Esophagus squamous epithelium (tissue), 5 donors: Measurements from ENCODE around the gene ASB13. TPM values are rescaled to one million over a fixed set of nuclear protein-coding genes. Genes with fewer than 3 reads are reported as not detected.
A peak's percentile ranks its signal among the peaks of the same experiment; 100 is the strongest.
"Not testable (repeated sequence)": the region's sequence is repeated elsewhere in the genome, so short reads cannot be mapped to it uniquely, and the experiment has no call there.

Source experiments
- DNase-seq: peaks from one replicate; lab custom pipeline; 2025; lab: John Stamatoyannopoulos, UW
- H3K27ac ChIP-seq, 4 donors: fragments of 200-600 bp; sonication (generic); one replicate each; pipeline ENCODE4 v1.5.1; 2016 to 2019; ENCODE audit warnings: mild to moderate bottlenecking in 1 of 4
- H3K27me3 ChIP-seq, 4 donors: fragments of 200-600 bp; sonication (generic); 1 replicate in 3 of 4; 2 replicates in 1 of 4; pipeline versions ENCODE4 v1.5.1 to v1.6.0; 2017 to 2021; ENCODE audit warnings: antibody characterized with exemption in 1 of 4
- H3K36me3 ChIP-seq, 3 donors: fragments of 200-600 bp; sonication (generic); one replicate each; pipeline ENCODE4 v1.5.1; 2016 to 2019
- H3K4me1 ChIP-seq, 3 donors: fragments of 200-600 bp; sonication (generic); one replicate each; pipeline ENCODE4 v1.5.1; 2017 to 2019
- H3K4me3 ChIP-seq, 4 donors: fragments of 200-600 bp; sonication (generic); 1 replicate in 3 of 4; 2 replicates in 1 of 4; pipeline ENCODE4 v1.5.1; 2016 to 2019; ENCODE audit warnings: mild to moderate bottlenecking in 2 of 4, moderate library complexity in 1 of 4
- H3K9me3 ChIP-seq, 3 donors: fragments of 200-600 bp; sonication (generic); one replicate each; pipeline ENCODE4 v1.5.1; 2016 to 2019
- POLR2A ChIP-seq, 4 donors: fragments of 450-650 bp; IDR thresholded peaks; one replicate each; pipeline ENCODE4 v1.6.1; 2017; ENCODE audit warnings: antibody characterized with exemption in 4 of 4, mild to moderate bottlenecking in 4 of 4, moderate library complexity in 3 of 4
- WGBS, 2 donors: methylation state at CpG; one replicate each; pipeline ENCODE4 v1.1.5; 2018; 5-methylcytosine and 5-hydroxymethylcytosine counted together
- intact Hi-C: fragments of 100-400 bp; cut with DNase I; formaldehyde crosslinking; loops from one replicate; pipeline ENCODE4 v1.15.0; 2022
- total RNA-seq, 4 donors: library from RNA; depleted of rRNA; stranded (reverse); fragments of >200 nt; gene quantifications; one replicate each; pipeline ENCODE4 v1.1.0, GENCODE V29; 2016
- TF ChIP-seq, protein P1 (sequence below), 6 experiments: fragments of 450-650 bp in 4 of 6; fragments of 200-600 bp in 2 of 6; sonication (generic) in 2 of 6; IDR thresholded peaks; one replicate each; pipeline ENCODE4 v1.5.1; 2016 to 2019; ENCODE audit warnings: antibody characterized with exemption in 6 of 6, mild to moderate bottlenecking in 4 of 6, moderate library complexity in 4 of 6
- donor health status: DM: yes; HTN: yes; CAD: no.

Gene ASB13
- total RNA-seq, 4 donors from 2014 or later, result 9.6 to 29.0 (median 15.7) TPM

DNA sequence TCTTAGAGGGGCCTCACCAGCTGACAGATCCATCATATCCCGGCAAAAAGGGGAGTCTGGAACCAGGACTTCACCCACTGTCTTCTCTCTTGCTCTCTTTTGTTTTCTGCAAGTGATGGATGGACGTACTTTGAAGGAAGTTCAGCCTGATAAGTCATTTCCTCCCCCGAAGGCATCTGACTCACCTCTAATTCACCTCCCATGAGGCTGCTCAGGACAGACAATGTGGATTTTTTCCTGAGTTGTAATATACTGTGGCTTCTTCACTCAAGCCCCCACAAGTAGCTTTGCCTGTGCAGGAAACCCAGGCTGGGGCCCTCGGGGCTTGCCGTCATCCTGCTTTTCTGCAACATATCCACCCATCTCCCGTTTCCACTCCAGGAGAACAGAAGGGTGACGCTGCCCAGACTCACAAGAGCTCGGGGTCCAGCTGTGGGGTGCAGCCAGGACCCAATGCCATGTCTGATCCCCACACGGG lies 70.4 kb downstream of the ASB13 start:
- no peaks in the 10 kb centered on the region for H3K9me3 ChIP-seq
- no peak for DNase-seq
- peak overlapping the region; percentile 51 to 59 (median 56) for H3K27ac ChIP-seq
- TF ChIP-seq, protein P1, sequence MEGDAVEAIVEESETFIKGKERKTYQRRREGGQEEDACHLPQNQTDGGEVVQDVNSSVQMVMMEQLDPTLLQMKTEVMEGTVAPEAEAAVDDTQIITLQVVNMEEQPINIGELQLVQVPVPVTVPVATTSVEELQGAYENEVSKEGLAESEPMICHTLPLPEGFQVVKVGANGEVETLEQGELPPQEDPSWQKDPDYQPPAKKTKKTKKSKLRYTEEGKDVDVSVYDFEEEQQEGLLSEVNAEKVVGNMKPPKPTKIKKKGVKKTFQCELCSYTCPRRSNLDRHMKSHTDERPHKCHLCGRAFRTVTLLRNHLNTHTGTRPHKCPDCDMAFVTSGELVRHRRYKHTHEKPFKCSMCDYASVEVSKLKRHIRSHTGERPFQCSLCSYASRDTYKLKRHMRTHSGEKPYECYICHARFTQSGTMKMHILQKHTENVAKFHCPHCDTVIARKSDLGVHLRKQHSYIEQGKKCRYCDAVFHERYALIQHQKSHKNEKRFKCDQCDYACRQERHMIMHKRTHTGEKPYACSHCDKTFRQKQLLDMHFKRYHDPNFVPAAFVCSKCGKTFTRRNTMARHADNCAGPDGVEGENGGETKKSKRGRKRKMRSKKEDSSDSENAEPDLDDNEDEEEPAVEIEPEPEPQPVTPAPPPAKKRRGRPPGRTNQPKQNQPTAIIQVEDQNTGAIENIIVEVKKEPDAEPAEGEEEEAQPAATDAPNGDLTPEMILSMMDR (IDR thresholded peaks at IDR 0.05), result no peak
- TF ChIP-seq POLR2A (IDR thresholded peaks at IDR 0.05), result no peak
- WGBS, 2 donors, result 13 to 26% methylated on average over 3 to 8 of the region's 9 CpGs
- intact Hi-C loops, result no loop called here
- no peaks in the 10 kb centered on the region for H3K36me3 ChIP-seq
- H3K4me3 ChIP-seq, result no peak overlapping the region
- H3K27me3 ChIP-seq, result no peaks in the 10 kb centered on the region
- peaks cover 30 to 41% (median 34%) of the 10 kb centered on the region in 3 donors for H3K4me1 ChIP-seq

DNA sequence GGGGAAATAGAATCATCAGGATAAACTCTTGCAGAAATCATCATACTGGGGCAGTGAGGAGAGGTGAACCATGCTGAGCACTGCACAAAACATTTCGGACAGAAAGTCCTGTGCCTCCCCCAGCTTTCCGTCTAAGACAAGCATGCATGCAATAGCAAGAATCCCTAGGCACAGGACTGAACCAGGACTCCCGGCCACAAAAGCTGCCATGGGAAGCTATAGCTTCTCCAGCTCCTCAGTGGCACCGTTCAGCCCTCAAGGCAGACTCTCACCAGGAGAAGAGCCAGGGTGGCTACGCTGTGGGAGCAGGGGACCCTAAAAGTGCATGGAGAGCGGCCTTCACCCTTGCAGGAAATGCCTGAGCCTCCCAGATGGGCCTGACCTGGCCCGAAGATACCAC lies 70.8 kb downstream of the ASB13 start:
- DNase-seq, result no peak
- Histone ChIP-seq H3K4me1 (peaks cover 30 to 41% (median 34%) of the 10 kb centered on the region in 3 donors), H3K27ac (peak overlapping the region; percentile 51 to 59 (median 54)), H3K4me3 (no peak overlapping the region), H3K9me3 (no peaks in the 10 kb centered on the region), H3K36me3 (no peaks in the 10 kb centered on the region), H3K27me3 (no peaks in the 10 kb centered on the region)
- 26 to 49% methylated on average over 5 to 7 of the region's 7 CpGs for WGBS, 2 donors
- intact Hi-C loops, result no loop called here
- TF ChIP-seq POLR2A (IDR thresholded peaks at IDR 0.05), result no peak
- TF ChIP-seq, protein P1 (IDR thresholded peaks at IDR 0.05), result no peak

DNA sequence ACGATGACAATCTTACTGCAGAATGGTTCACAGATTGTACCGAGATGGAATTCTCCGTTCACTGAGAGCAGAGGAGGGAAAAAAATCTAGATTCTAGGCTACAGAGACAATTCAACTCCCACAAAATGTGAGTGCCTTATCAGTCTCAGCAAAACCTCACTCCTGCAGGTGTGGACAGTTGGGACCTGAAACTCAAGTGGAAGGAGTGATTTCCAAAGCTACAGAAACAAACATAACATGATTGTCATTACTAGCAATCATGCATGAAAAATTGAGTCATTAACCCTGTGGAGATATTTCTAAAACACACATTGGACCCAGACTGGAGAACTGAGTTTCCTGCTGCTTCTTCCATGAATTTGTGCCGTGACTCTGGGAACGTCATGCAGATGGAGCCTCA lies 71.3 kb downstream of the ASB13 start:
- peaks cover 30 to 45% (median 37%) of the 10 kb centered on the region in 3 donors for H3K4me1 ChIP-seq
- WGBS, 2 donors, result 46 to 54% methylated on average over 5 of the region's 5 CpGs
- no peaks in the 10 kb centered on the region for H3K27me3 ChIP-seq
- intact Hi-C loops, result no loop called here
- H3K4me3 ChIP-seq, result no peak overlapping the region
- DNase-seq, result no peak
- H3K27ac ChIP-seq, result peak overlapping the region; percentile 51 to 59 (median 54)
- no peaks in the 10 kb centered on the region for H3K36me3 ChIP-seq
- TF ChIP-seq, protein P1 (IDR thresholded peaks at IDR 0.05), result no peak
- no peak for TF ChIP-seq POLR2A (IDR thresholded peaks at IDR 0.05)
- H3K9me3 ChIP-seq, result no peaks in the 10 kb centered on the region

DNA sequence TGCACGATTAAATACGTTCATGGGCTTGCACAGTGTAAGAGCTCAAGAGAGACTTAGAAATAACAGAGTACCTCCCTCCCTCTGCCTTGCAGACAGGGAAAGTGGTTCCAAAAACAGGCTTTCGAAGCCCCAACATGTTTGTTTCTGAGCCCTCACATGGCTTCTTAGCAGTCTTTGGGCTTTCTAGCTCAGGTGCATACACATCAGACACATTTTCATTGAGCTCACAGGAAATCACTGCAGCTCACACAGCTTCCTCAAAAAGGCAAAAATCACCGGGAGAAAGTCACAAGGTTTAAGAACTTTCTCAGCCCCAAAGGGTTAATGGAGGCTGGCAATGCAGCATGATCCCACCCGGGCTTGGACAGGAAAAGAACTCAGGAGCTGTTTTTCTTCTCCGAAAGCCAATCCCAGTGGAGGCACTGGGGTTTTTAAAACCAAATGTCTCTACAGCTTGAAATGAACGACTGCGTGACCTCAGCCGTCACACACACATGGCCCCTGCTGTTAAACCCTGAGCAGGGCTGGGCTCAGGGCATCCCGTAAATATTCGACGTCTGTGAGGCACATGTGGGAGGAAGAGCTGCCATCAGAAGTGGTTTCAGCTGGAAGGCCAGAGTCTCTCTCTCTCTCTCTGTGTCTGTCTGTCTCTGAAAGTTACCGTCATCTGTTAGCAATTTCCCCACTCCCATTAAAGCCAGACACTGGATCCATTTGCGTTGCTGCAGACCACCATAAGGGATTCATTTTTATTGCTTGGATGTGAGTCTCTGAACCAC lies 71.9 kb downstream of the ASB13 start:
- H3K4me3 ChIP-seq, result no peak overlapping the region
- TF ChIP-seq, protein P1 (IDR thresholded peaks at IDR 0.05), result no peak
- no peak for TF ChIP-seq POLR2A (IDR thresholded peaks at IDR 0.05)
- no peaks in the 10 kb centered on the region for H3K9me3 ChIP-seq
- no peaks in the 10 kb centered on the region for H3K27me3 ChIP-seq
- H3K36me3 ChIP-seq, result no peaks in the 10 kb centered on the region
- peak overlapping the region; percentile 51 to 59 (median 54) for H3K27ac ChIP-seq
- WGBS, 2 donors, result 40 to 59% methylated on average over 14 of the region's 14 CpGs
- H3K4me1 ChIP-seq, result peaks cover 30 to 52% (median 42%) of the 10 kb centered on the region in 3 donors
- intact Hi-C loops, result no loop called here
- DNase-seq, result no peak

DNA sequence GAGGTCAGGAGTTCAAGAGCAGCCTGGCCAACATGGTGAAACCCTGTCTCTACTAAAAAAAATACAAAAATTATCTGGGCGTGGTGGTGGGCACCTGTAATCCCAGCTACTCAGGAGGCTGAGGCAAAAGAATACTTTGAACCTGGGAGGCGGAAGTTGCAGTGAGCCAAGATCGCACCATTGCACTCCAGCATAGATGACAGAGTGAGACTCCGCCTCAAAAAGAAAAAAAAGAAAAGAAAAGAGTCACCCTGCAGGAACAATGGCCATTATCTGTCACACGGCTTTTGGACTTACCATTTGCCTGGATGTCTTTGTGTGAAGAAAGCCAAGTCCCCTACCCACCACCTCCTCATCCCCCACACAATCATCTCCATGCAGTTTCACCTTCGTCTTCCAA lies 73.0 kb downstream of the ASB13 start:
- H3K36me3 ChIP-seq, DNase-seq, H3K27me3 ChIP-seq, H3K4me3 ChIP-seq, H3K27ac ChIP-seq, H3K9me3 ChIP-seq, intact Hi-C loops: not testable (repeated sequence)
- H3K4me1 ChIP-seq, result peaks cover 30 to 63% (median 42%) of the 10 kb centered on the region in 3 donors
- WGBS, 2 donors, result 79 to 88% methylated on average over 6 of the region's 6 CpGs
